22Rv1 (cell line): Measurements from ENCODE around the gene MAGIX.
A peak's percentile ranks its signal among the peaks of the same experiment; 100 is the strongest.

Experiments
- H3K27ac ChIP-seq: fragments of 450-650 bp; 2 replicates; pipeline ENCODE4 v1.5.1; 2017
- ZFX ChIP-seq: fragments of 450-650 bp; IDR thresholded peaks from 2 replicates; pipeline ENCODE4 v1.6.1; 2017; ENCODE audit warnings: antibody characterized with exemption, borderline replicate concordance
- TF ChIP-seq, protein P1 (sequence below): fragments of 450-650 bp; IDR thresholded peaks from 2 replicates; pipeline ENCODE4 v1.5.1; 2017; ENCODE audit warnings: mild to moderate bottlenecking

Gene MAGIX

DNA sequence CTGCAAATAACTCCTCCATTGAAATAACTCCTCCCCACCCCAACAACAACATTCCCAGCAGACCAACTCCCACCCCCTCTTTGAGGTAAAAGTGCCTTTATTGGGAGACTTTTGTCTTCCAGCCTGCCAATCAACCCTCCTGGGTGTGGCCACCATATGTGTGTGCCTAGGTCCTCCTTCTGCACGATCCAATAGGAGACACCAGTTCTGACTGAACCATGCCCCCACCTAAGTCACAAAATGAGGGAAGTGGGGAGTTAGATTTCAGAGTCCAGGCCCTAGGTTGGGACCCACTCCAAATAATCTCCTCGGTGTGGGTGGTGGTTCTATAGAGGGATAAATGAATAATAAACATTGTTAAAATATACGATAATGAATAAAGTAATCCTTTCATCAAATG is 12.2 kb downstream of the MAGIX start:
- 0 out of 2 replicates have a peak overlapping the region, but pooled peaks have one; percentile 10 for H3K27ac ChIP-seq

GRCh38 chrX:49175435-49176274 is 13.1 kb downstream of the MAGIX start:
- TF ChIP-seq, protein P1, sequence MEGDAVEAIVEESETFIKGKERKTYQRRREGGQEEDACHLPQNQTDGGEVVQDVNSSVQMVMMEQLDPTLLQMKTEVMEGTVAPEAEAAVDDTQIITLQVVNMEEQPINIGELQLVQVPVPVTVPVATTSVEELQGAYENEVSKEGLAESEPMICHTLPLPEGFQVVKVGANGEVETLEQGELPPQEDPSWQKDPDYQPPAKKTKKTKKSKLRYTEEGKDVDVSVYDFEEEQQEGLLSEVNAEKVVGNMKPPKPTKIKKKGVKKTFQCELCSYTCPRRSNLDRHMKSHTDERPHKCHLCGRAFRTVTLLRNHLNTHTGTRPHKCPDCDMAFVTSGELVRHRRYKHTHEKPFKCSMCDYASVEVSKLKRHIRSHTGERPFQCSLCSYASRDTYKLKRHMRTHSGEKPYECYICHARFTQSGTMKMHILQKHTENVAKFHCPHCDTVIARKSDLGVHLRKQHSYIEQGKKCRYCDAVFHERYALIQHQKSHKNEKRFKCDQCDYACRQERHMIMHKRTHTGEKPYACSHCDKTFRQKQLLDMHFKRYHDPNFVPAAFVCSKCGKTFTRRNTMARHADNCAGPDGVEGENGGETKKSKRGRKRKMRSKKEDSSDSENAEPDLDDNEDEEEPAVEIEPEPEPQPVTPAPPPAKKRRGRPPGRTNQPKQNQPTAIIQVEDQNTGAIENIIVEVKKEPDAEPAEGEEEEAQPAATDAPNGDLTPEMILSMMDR, result no peak
- TF ChIP-seq ZFX, result no peak
- H3K27ac ChIP-seq, result 0 out of 2 replicates have a peak overlapping the region, but pooled peaks have one; percentile 10

More for the DNA sequence above, 12.2 kb downstream of the MAGIX start:
- TF ChIP-seq ZFX, result no peak
- TF ChIP-seq, protein P1, result no peak

DNA sequence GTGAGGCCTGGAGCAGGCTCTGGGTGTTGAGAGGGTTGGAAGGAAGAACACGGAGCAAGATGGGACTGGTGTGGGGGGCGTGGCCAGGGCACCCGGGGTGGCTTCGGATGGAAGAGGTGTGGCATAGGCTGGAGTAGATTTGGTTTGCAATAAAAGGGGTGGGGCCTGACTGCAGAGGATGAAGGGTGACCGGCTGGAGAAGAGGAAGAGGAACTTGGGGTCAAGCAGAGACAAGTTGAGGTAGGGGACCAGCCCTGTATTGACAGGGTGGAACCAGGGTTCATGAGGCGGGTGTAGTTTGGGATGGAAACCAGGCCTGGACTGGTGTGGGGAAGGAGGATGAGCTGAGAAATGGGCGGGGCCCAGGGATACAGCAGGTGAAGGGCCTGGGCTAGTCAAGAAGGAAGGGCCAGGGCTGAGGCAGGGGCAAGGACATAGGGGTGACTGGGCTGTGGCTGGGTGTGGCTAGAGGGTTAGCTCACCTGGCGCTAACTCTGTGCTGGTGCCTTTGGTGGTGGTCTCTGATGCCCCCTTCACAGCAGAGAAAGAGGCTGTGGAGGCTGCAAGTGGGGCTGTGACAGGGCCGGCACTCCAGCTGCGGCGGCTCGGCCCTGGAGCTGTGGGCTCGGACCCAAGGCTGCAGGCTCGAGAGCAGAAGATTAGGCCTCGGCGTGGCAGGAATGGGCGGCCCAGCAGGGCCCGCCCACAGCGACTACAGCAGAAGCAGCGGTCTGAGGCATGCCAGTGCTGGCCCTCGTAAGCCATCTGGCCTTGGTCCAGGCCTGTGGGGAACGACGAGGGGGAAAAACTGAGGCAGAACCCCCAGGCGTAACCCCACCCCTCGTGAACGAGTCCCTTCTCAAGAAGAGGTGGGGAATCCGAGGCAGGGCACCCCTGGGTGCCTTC is 14.1 kb downstream of the MAGIX start:
- no peak overlapping the region for H3K27ac ChIP-seq
- TF ChIP-seq, protein P1, result no peak
- no peak for TF ChIP-seq ZFX

DNA sequence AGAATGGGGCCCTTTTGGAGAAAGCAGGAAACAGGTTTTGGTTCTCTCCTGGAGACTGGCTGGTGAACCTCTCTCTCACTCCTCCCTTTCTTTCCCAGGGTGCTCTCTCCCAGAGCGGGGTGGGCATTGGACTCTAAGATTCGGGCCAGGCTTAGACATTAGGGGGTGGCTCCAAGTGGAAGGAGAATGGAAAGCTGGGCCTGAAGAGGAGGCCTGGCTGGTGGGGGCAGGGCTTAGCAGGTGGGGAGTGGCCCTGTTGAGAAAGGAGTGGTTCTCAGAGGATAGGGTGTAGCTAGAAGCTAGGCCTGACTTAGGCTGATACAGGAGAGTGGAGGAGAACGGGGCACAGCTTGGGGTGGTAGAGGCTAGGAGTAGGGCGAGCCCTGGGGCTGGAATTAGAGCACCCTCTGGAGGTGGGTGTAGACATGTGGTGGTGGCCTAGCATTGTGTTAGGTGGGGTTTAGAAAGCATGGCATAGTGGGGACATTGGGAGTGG is 14.8 kb downstream of the MAGIX start:
- H3K27ac ChIP-seq, result no peak overlapping the region
- TF ChIP-seq, protein P1, result no peak
- TF ChIP-seq ZFX, result no peak

DNA sequence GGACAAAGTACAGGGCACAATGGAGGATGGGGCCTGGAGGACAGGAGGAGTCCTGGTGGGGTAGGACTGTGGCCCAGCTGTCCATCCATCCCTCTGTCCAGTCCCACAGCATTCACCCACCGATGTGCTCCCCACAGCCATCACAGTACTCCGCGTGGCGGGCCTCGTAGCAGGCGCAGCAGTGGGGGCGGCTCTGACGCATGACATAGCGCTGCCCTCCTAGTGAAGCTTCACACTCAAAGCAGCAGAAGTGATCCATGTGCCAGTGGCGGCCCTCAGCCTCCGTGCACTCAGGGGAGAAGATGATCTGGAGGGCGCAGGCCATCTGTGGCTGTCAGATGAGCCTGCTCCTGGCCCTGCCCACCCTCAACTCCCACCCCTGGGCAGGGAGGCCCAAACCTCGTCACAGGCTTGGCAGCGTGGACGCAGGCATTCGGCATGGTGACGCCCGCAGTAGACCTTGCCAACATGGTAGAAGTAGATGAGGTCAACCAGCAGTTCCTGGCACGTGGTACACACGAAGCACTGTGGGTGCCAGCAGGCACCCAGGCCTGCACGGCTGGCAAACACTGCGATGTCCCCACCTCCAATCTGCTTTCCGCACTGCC is 15.4 kb downstream of the MAGIX start:
- TF ChIP-seq ZFX, result no peak
- TF ChIP-seq, protein P1, result no peak
- no peak overlapping the region for H3K27ac ChIP-seq

GRCh38 chrX:49178537-49178936 is 16.0 kb downstream of the MAGIX start:
- H3K27ac ChIP-seq, result no peak overlapping the region
- TF ChIP-seq, protein P1, result no peak
- no peak for TF ChIP-seq ZFX
